ENCODE data around the gene NBPF11.

DNA sequence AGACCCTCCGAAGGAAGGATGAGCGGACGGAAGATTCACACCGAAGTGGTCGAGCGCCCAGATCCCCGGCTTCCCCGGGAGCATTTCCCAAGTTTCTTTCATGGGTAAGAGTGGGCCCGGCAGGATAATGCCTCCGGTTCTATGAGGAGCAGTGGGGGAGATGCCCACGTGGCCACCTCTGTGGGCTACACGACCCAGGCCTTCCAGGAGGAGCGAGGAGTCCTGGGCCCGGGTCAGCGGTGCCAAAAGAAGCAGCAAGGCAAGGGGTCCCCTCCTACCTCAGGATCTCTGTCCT is 7.9 kb upstream of the NBPF11 start:
- TF ChIP-seq CTCF (conservative IDR thresholded peaks at IDR 0.05; ENCODE audit: low read depth, low read length) (no peak), EZH2phosphoT487 (IDR thresholded peaks at IDR 0.05; ENCODE audit: borderline replicate concordance, low read length) (no peak)

Data from PC-3 (cell line).